ENCODE data around the gene KRTAP10-8.
"Not testable (repeated sequence)": the region's sequence is repeated elsewhere in the genome, so short reads cannot be mapped to it uniquely, and the experiment has no call there.

KRTAP10-8 gene

GRCh38 chr21:44647222-44647552, 35.3 kb downstream of the KRTAP10-8 start:
- DNase-seq, result no peak

DNA sequence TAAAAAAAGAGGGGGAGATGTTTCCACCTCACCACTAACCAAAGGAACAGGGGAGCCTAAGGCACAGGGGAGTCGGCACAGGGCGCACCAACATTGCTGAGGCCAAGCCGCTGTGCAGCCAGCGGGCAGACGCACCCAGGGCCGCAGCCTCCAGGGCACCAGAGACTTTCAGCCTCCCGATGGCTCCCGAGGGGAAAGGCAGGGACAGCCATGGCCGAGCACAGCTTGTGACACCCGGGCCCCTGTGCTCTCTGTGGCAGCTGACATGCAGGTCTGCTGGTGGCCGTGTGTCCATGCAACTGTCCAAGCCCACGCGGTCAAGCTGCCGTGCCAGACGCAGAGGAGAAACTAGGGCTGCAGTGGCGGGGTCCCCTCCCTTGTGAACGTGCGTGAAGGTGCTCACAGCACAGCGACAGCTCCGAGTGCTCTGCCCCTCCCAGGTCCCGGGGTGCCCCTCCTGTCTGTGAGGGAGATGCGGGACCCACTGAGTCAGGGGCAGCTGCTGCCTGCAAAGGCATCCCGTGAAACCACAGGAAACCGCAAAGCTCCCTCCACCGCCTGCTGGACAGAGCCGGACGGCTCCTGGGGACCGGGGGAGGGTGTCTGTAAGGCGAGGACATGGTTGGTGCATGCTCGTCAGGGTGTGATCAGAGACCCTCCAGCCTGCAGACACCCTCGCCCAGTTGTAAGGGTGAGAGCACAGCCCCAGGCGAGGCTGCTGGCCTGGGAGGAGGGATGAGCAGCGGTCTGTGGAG, 36.9 kb downstream of the KRTAP10-8 start:
- DNase-seq, result no peak

DNA sequence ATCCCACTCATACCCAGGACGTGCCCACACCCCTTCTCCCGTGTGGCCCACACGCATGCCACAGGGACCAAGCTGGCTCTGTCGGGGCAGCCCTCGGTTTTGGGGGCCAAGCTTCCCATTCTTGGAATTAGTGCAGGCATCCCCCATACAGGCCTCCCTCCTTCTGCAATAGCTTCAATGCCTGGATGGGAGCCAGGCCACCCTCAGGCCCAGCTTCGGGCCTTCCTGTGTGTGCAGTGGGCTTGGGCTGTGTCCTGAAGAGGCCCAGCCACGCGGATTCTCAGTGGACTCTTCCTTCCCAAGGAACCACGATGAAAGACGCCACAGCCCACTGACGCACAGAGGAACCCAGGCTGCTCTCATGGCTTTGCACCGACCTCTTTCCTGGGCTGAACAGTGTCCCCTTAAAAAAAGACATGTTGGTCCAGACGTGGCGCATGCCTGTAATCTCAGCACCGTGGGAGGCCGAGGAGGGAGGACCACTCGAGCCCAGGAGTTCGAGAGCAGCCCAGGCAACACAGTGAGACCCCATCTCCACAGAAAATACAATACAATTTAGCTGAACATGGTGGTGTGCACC, 37.7 kb downstream of the KRTAP10-8 start:
- no peak for DNase-seq

DNA sequence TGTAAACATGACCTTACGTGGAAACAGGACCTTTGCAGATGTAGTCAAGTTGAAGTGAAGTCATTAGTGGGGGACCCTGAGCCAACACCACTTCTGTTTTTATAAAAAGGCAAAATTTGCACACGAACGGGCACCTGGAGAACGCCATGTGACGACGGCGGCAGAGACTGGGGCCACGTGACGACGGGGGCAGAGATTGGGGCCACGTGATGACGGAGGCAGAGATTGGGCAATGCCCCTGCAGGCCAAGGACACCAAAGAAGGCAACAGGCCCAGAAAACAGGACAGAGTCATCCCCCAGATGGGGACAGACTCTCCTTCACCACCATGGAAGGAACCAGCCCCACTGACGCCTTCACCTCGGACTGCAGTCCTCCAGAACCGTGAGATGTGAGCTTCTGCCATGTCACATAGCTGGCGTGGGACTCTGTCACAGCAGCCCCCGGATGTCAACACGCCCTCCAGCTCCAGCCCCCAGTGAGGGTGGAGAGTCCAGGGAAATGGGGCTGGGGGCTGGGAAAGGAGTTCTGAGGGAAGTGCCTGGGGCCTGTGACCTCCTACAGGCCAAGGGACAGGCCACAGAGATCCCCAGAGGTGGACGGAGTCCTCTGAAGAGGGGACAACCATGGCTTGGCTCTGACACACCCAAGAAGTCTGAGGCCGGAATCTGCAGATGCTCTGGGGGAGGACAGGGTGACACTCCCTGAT, 38.5 kb downstream of the KRTAP10-8 start:
- no peak for DNase-seq

DNA sequence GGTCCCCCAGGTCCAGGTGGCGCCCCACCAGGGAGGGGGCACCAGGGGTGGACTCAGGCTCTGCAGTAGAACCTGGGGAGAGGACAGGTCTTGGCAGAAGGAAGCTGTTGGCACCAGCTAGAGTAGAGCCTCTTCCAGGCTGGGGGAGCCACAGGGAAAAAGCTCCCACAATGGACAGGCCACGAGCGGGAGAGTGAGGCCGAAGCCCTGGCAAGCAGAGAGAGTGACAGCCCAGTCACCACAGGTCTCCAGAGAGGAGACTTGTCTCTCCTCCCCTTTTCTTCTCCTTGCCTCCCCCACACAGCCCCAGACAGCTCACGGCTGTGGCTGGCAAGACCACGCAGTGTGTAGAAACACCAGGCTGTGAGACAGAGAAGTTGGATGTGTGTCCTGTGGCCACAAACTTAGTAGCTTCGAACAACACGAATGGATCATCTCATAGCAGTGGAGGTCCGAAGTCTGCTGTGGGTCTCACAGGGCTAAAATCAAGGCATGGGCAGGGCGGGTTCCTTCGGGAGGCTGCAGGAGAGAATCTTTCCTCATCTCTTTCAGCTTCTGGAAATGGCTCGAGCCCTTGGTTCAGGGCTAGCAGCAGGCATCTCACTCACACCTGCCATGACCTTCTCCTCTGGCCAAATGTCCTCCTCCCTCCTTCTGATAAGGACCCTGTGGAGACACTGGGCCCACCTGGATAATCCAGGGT, 39.2 kb downstream of the KRTAP10-8 start:
- DNase-seq, result no peak

GRCh38 chr21:44653123-44653522, 41.2 kb downstream of the KRTAP10-8 start:
- no peak for DNase-seq

DNA sequence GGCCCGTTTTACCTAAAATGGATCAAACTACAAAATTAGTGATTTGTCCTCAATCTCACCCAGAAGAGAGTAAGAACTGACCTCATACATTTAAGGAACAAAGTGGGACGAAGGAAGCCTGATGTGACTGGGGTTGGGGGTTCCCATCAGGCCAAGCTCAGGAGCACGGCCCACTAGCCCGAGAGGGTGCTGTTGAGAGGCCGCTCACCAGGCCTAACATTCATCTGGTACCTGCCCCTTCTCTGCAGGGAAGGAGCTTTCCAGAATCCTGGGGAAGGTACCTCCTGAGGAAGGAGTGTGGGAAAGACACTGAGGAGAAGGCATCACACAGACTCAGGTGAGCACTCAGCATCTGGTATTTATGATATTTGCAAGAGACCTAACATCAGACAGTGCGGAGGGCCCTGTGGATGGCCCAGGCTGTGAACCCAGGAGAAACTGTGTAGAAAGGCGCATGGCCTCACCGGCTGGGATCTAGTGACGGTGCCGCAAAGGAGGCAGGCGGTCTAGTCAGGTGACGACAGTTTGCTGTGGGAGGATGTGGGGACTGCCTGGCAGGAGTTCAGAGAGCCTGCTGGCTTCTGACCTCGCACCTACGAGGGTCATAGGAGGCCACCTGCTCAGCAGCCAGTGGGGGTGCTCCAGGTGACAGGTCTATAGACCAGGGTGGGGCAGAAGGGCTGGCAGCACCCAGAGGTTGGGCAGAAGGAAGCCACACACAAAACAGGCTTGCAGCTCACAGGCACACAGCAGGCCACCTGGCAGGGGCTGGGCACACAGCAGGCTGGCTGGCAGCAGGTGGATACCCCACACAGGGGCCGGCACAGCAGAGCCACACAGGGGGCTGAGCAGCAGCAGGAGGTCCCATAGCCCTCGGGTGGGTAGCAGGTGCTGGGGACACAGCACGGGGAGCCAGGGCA, 42.0 kb downstream of the KRTAP10-8 start:
- peak; percentile 31 for DNase-seq

DNA sequence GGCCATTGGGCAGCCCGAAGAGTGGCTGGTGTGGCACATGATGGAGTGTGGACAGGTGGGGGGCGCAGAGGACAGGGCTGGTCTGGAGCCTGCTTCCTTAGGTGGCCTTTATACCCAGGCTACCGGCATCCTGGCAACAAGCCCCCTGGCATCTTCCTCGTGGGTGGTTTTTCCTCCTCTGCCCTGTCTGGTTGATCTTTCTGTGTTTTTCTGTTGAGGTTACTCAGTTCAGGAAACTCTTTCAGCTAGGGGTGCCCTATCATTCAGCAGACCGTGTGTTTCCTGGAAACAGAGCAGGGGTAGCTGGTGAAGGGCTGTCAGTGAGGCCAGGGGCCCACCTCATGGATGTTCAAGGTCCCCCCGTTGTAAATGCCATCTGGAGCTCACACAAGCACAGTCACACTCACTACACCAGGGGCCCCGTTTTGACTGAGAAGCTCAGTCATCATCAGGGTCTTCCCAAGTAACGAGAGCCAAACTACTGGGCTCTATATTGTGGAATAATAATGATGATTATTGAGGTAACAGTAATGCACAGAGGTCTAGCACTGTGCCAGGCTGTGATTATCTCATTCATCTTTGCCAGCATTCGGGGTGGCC, 42.8 kb downstream of the KRTAP10-8 start, which contains the start of gene KRTAP12-4:
Gene KRTAP12-4 (minus strand): TSS at position 84 of the 600 bp plus-strand sequence. CDS start 45 bp downstream, at position 39.
- no peak for DNase-seq

DNA sequence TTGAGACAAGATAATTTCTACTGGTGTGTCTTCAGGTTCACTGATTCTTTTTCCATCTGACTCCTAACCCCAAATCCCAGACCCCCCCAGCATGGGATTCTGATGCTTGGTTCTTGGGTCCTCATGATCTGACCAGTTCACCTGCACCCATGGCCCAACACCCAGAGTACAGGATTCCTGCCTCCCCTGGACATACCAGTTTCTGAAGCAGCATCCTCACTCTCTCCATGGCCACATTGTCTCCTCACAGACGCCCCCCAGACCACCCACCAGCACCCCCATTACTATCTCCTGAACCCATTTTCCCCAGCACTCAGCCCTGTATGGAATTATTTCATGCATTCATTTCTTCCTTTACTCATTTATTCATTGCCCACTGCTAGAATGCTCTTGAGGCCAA, 45.0 kb downstream of the KRTAP10-8 start:
- DNase-seq, result no peak

DNA sequence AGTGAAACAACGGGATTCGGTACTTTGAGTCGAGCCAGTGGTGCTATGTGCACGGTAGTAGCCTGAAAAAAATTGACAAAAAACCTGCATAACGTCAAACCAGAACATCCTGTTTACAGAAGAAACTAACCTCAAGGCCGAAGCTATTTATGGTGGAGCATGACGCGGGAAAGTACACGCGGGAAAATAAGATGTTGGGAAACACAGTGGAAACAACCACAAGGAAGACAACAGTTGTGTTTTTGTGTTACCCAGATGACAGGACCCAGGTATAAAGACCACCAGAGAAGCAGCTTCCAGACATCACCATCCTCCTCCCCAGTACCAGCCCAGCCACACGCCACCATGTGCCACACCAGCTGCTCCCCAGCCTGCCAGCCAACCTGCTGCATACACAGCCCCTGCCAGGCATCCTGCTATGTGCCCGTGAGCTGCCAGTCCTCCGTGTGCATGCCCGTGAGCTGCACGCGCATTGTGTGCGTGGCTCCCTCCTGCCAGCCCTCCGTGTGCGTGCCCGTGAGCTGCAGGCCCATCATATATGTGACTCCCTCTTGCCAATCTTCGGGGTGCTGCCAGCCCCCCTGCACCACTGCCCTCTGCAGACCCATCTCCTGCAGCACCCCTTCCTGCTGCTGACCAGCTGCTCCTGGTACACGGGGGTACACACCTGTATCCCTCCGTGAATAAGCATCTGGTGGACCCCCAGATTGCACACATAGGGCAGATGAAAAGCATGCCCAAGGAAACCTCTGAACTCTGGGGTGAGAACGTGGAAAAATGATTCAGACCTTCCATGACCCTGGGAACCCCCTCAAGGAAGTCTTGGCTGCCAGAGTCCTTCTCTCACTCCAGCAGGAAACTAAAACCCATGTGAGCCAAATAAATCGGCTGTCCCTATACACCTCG, 46.0 kb downstream of the KRTAP10-8 start, which contains the start of gene KRTAP12-3:
Gene KRTAP12-3 (plus strand): TSS at position 298 of the 906 bp plus-strand sequence. CDS start 48 bp downstream, at position 346.
- DNase-seq, result no peak

DNA sequence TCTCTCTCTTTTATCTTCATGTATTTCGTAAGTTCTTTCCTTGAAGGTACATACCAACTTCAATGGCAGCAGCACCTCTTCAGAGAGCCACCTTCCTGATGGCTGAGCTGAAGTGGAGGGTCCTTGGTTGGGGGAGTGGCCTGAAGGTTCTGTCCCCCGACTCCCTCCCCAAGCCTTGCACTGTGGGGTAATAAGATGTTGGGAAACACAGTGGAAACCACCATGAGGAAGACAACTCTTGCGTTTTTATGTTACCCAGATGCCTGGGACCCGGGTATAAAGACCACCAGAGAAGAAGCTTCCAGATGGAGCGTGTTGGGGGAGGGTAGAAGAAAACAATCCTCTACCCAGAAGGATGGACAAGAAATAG, 46.6 kb downstream of the KRTAP10-8 start:
- no peak for DNase-seq

- no peak for DNase-seq
These were observed 47.2 kb downstream of the KRTAP10-8 start for GRCh38 chr21:44658913-44659595.

- not testable (repeated sequence) for DNase-seq
These were observed 49.7 kb downstream of the KRTAP10-8 start for GRCh38 chr21:44661567-44661966.

All from activated naive CD4-positive, alpha-beta T cell treated with anti-CD3 and anti-CD28 coated beads, Interleukin-2, amount 50 U/mL, for 16 hours (primary cell).